GM19328 (cell line): ENCODE data around the gene TMCO1.
"Not testable (repeated sequence)": the region's sequence is repeated elsewhere in the genome, so short reads cannot be mapped to it uniquely, and the experiment has no call there.

Experiments
- ATAC-seq: cut with Tn5 transposase; IDR thresholded peaks from one replicate; pipeline ENCODE4 v1.9.1; 2021; ENCODE audit warnings: mild to moderate bottlenecking, moderate library complexity; ENCODE audit not compliant: unreplicated experiment

Gene TMCO1

GRCh38 chr1:165747632-165748447 is 20.8 kb downstream of the TMCO1 start:
- no peak for ATAC-seq

GRCh38 chr1:165744913-165745312 is 23.8 kb downstream of the TMCO1 start:
- not testable (repeated sequence) for ATAC-seq

GRCh38 chr1:165742194-165742593 is 26.5 kb downstream of the TMCO1 start:
- no peak for ATAC-seq

GRCh38 chr1:165738794-165739193 is 29.9 kb downstream of the TMCO1 start:
- no peak for ATAC-seq

GRCh38 chr1:165737196-165737595 is 31.5 kb downstream of the TMCO1 start:
- ATAC-seq, result no peak

GRCh38 chr1:165734906-165735305 is 33.8 kb downstream of the TMCO1 start:
- no peak for ATAC-seq

GRCh38 chr1:165726841-165727240 is 41.8 kb downstream of the TMCO1 start:
- ATAC-seq, result no peak

- no peak for ATAC-seq
These were observed 42.5 kb downstream of the TMCO1 start for GRCh38 chr1:165726169-165726568.

- ATAC-seq, result peak; percentile 67
These were observed 50.7 kb downstream of the TMCO1 start for GRCh38 chr1:165717918-165718515.

- ATAC-seq, result not testable (repeated sequence)
These were observed 52.2 kb downstream of the TMCO1 start for GRCh38 chr1:165716265-165717051.

- no peak for ATAC-seq
These were observed 55.9 kb downstream of the TMCO1 start for GRCh38 chr1:165712764-165713163.

- no peak for ATAC-seq
These were observed 60.5 kb downstream of the TMCO1 start for GRCh38 chr1:165707984-165708706.

GRCh38 chr1:165703648-165704047 is 65.0 kb downstream of the TMCO1 start:
- no peak for ATAC-seq

GRCh38 chr1:165701922-165702321 is 66.7 kb downstream of the TMCO1 start:
- ATAC-seq, result not testable (repeated sequence)

GRCh38 chr1:165699577-165699976 is 69.1 kb downstream of the TMCO1 start:
- ATAC-seq, result no peak

- no peak for ATAC-seq
These were observed 70.0 kb downstream of the TMCO1 start for GRCh38 chr1:165698761-165699052.

GRCh38 chr1:165697881-165698760 is 70.5 kb downstream of the TMCO1 start, which contains the start of gene ALDH9A1:
ALDH9A1 (minus strand) TSS chr1:165698562; CDS start chr1:165698558, 4 bp downstream.
- peak; percentile 92 for ATAC-seq

GRCh38 chr1:165697491-165697880 is 71.2 kb downstream of the TMCO1 start:
- ATAC-seq, result no peak

GRCh38 chr1:165696625-165697100 is 72.0 kb downstream of the TMCO1 start:
- ATAC-seq, result no peak

GRCh38 chr1:165695031-165695430 is 73.6 kb downstream of the TMCO1 start:
- ATAC-seq, result no peak
